ENCODE data around the gene EHBP1.

DNA sequence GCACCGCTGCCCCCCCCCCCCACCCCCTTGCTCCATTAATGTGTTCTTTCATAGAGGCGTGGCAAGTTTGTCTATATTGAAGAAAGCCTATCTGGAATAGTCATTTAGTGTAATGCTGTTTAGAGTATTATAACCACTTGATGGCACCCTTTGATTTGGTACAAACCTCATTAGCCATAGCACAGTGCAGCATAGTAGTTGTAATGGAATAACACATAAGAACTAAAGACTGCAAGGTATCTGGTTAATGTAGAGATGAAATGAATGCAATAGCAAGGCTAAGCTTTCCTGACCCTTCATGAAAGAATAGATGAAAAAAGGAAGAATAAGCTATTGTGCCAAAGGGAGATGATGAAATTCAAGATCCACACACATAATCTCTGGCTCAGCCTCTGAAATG is 81.9 kb downstream of the EHBP1 start:
- TF ChIP-seq, protein P1, sequence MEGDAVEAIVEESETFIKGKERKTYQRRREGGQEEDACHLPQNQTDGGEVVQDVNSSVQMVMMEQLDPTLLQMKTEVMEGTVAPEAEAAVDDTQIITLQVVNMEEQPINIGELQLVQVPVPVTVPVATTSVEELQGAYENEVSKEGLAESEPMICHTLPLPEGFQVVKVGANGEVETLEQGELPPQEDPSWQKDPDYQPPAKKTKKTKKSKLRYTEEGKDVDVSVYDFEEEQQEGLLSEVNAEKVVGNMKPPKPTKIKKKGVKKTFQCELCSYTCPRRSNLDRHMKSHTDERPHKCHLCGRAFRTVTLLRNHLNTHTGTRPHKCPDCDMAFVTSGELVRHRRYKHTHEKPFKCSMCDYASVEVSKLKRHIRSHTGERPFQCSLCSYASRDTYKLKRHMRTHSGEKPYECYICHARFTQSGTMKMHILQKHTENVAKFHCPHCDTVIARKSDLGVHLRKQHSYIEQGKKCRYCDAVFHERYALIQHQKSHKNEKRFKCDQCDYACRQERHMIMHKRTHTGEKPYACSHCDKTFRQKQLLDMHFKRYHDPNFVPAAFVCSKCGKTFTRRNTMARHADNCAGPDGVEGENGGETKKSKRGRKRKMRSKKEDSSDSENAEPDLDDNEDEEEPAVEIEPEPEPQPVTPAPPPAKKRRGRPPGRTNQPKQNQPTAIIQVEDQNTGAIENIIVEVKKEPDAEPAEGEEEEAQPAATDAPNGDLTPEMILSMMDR (IDR thresholded peaks at IDR 0.05): peak in 3 of 5 experiments; percentile 10 to 27 (median 25)
- TF ChIP-seq EP300 (IDR thresholded peaks at IDR 0.05): no peak
